ENCODE results near the gene ZNF140. TPM values are rescaled to one million over a fixed set of nuclear protein-coding genes. Genes with fewer than 3 reads are reported as not detected.

Gene ZNF140
- total and polyA plus RNA-seq, 12 donors: 6.8 to 11.9 (median 9.1) TPM

GRCh38 chr12:133063556-133063955, 17.2 kb upstream of the ZNF140 start:
- WGBS, 2 donors: 100% methylated on average over 1 of the region's 1 CpG
- no peak for TF ChIP-seq CTCF (IDR thresholded peaks at IDR 0.05)
- Histone ChIP-seq H3K27ac (no peak overlapping the region), H3K4me1 (no peaks in the 10 kb centered on the region), H3K4me3 (no peak overlapping the region), H3K27me3 (no peaks in the 10 kb centered on the region), H3K9me3 (peaks cover 14 to 100% (median 99%) of the 10 kb centered on the region in 11 donors), H3K36me3 (peaks cover 0 to 64% (median 3%) of the 10 kb centered on the region in 9 donors)
- DNase-seq (no peak), ATAC-seq (no peak)
- intact Hi-C loops (cut with DNase I): no loop called here

- H3K9me3 ChIP-seq: peaks cover 0 to 100% (median 84%) of the 10 kb centered on the region in 11 donors
- no peak overlapping the region for H3K27ac ChIP-seq
- DNase-seq (no peak), ATAC-seq (no peak)
- no peaks in the 10 kb centered on the region for H3K36me3 ChIP-seq
- 85 to 88% methylated on average over 2 of the region's 2 CpGs for WGBS, 2 donors
- H3K4me3 ChIP-seq: no peak overlapping the region
- no peak for TF ChIP-seq CTCF (IDR thresholded peaks at IDR 0.05)
- no peaks in the 10 kb centered on the region for H3K4me1 ChIP-seq
- intact Hi-C loops (cut with DNase I): no loop called here
- H3K27me3 ChIP-seq: no peaks in the 10 kb centered on the region
Measured at GRCh38 chr12:133073836-133074235, 6.9 kb upstream of the ZNF140 start.

- H3K9me3 ChIP-seq: peaks cover 0 to 88% (median 74%) of the 10 kb centered on the region in 11 donors
- WGBS, 2 donors: 0 to 2% methylated on average over 22 of the region's 22 CpGs
- peak; percentile 93 to 98 (median 95) for ATAC-seq
Measured at GRCh38 chr12:133080026-133080367, 726 bp upstream of the ZNF140 start.

GRCh38 chr12:133081159-133081780, 547 bp downstream of the ZNF140 start:
- peak overlapping the region; percentile 74 to 97 (median 80) for H3K4me3 ChIP-seq
- TF ChIP-seq CTCF (IDR thresholded peaks at IDR 0.05): no peak
- peak in 1 of 2 donors; percentile 11 for DNase-seq
- intact Hi-C loops (cut with DNase I): loop anchor here in 5 of 10 donors (2.0 to 5.0 kb wide), 5 partner anchors 44 to 94 kb away; partner anchors contain the start of genes ZNF10 (in 2 of the 5), ZNF84 (in 2 of the 5), ZNF891 (in 2 of the 5) and ZNF26 (in 1 of the 5)
- H3K36me3 ChIP-seq: peaks cover 0 to 48% (median 40%) of the 10 kb centered on the region in 9 donors
- peaks cover 0 to 18% (median 11%) of the 10 kb centered on the region in 9 donors for H3K4me1 ChIP-seq
- peak overlapping the region; percentile 93 to 99 (median 96) for H3K27ac ChIP-seq
- H3K27me3 ChIP-seq: no peaks in the 10 kb centered on the region
- H3K9me3 ChIP-seq: peaks cover 0 to 88% (median 71%) of the 10 kb centered on the region in 11 donors
- 23 to 26% methylated on average over 17 of the region's 17 CpGs for WGBS, 2 donors
- ATAC-seq: peak in 2 of 8 donors; percentile 4 to 20

More at GRCh38 chr12:133080026-133080367, 726 bp upstream of the ZNF140 start:
- peak overlapping the region; percentile 74 to 97 (median 80) for H3K4me3 ChIP-seq
- no peaks in the 10 kb centered on the region for H3K27me3 ChIP-seq
- intact Hi-C loops (cut with DNase I): loop anchor here in 7 of 10 donors (1.0 to 5.0 kb wide), 9 partner anchors 43 to 101 kb away; partner anchors contain the start of genes ZNF10 (in 5 of the 7), ZNF84 (in 5 of the 7), ZNF891 (in 5 of the 7) and ZNF26 (in 3 of the 7)
- H3K4me1 ChIP-seq: peaks cover 0 to 18% (median 11%) of the 10 kb centered on the region in 9 donors
- peaks cover 0 to 35% (median 27%) of the 10 kb centered on the region in 9 donors for H3K36me3 ChIP-seq
- peak overlapping the region; percentile 93 to 99 (median 96) for H3K27ac ChIP-seq
- no peak for TF ChIP-seq CTCF (IDR thresholded peaks at IDR 0.05)
- DNase-seq: peak; percentile 98 to 99
